Endothelial cell of umbilical vein (primary cell): Measurements from ENCODE around the gene MTREX. TPM values are rescaled to one million over a fixed set of nuclear protein-coding genes. Genes with fewer than 3 reads are reported as not detected.
"Not testable (repeated sequence)": the region's sequence is repeated elsewhere in the genome, so short reads cannot be mapped to it uniquely, and the experiment has no call there.

Experiments
- BruUV-seq: library from RNA; stranded (reverse); fragments of 400-500 nt; replicated peaks from 2 replicates; lab custom pipeline; 2021; lab: Mats Ljungman, UMichigan
- CTCF ChIA-PET: fragments of 300-600, 350-600 bp; sonication (Branson Sonifier 250); formaldehyde crosslinking; loops from one replicate; lab custom pipeline; 2021; ENCODE audit warnings: antibody characterized with exemption, inconsistent platforms; lab: Charles Lee
- POLR2A ChIA-PET: fragments of 300-600, 350-600 bp; sonication (Branson Sonifier 250); formaldehyde crosslinking; loops from one replicate; lab custom pipeline; 2021; ENCODE audit warnings: antibody characterized with exemption, inconsistent platforms; lab: Charles Lee
- DNase-seq: peaks from one replicate; pipeline ENCODE4 v3.0.0-alpha.2; 2011; ENCODE audit warnings: low read depth, low spot score
- FAIRE-seq: peaks from 2 replicates; lab custom pipeline; 2011; peaks lifted over from hg19 to GRCh38; lab: Jason Lieb, UNC
- H2AFZ ChIP-seq: 2 replicates; pipeline ENCODE4 v1.6.0; 2012; ENCODE audit warnings: low read depth, low read length, control low read depth, inconsistent platforms
- H3K27ac ChIP-seq: 2 replicates; pipeline ENCODE4 v1.5.1; 2011; ENCODE audit warnings: low read depth, mild to moderate bottlenecking, control low read depth, low read length, moderate library complexity; ENCODE audit not compliant: insufficient read depth
- H3K27me3 ChIP-seq, 2 experiments: 2 replicates each; pipeline versions ENCODE4 v1.6.0 to v1.6.1; 2011; ENCODE audit warnings: low read length in 2 of 2, mixed read lengths in 1 of 2; ENCODE audit not compliant: control insufficient read depth in 2 of 2, insufficient read depth in 2 of 2
- H3K36me3 ChIP-seq, 2 experiments: 2 replicates in 1 of 2; 3 replicates in 1 of 2; pipeline ENCODE4 v1.5.1; 2011; ENCODE audit warnings: low read length in 2 of 2, mild to moderate bottlenecking in 1 of 2, moderate library complexity in 1 of 2; ENCODE audit not compliant: control insufficient read depth in 2 of 2, insufficient read depth in 2 of 2; ENCODE audit errors: extremely low read depth in 1 of 2
- H3K4me1 ChIP-seq: 3 replicates; pipeline ENCODE4 v1.5.1; 2011; ENCODE audit warnings: mild to moderate bottlenecking, low read length; ENCODE audit not compliant: control insufficient read depth, insufficient read depth; ENCODE audit errors: extremely low read depth
- H3K4me2 ChIP-seq: 2 replicates; pipeline ENCODE4 v1.6.1; 2011; ENCODE audit warnings: low read length, control low read depth, mixed read lengths; ENCODE audit not compliant: insufficient read depth
- H3K4me3 ChIP-seq, 3 experiments: fragments of 200-600 bp in 1 of 3; sonication (generic), shearing (Covaris generic) in 1 of 3; replicated peaks in 1 of 3; 2 replicates each; pipeline ENCODE4 v1.5.1; 2011 to 2016; ENCODE audit warnings: control low read depth in 3 of 3, low read length in 3 of 3, mild to moderate bottlenecking in 2 of 3, inconsistent platforms in 1 of 3, low read depth in 1 of 3, moderate library complexity in 1 of 3; ENCODE audit not compliant: insufficient read depth in 1 of 3
- H3K79me2 ChIP-seq: 2 replicates; pipeline ENCODE4 v1.6.0; 2012; ENCODE audit warnings: low read length, inconsistent platforms; ENCODE audit not compliant: control insufficient read depth, insufficient read depth
- H3K9ac ChIP-seq: replicated peaks from 2 replicates; pipeline ENCODE3; 2011; ENCODE audit warnings: low read length, control low read depth; ENCODE audit not compliant: insufficient read depth; ENCODE audit errors: extremely low read depth
- H3K9me1 ChIP-seq: replicated peaks from 3 replicates; pipeline ENCODE4 v1.6.0; 2011; ENCODE audit warnings: mild to moderate bottlenecking, low read length; ENCODE audit not compliant: control insufficient read depth, insufficient read depth; ENCODE audit errors: extremely low read depth
- H3K9me3 ChIP-seq: replicated peaks from 2 replicates; pipeline ENCODE4 v1.5.1; 2012; ENCODE audit warnings: low read length, inconsistent platforms; ENCODE audit not compliant: control insufficient read depth, insufficient read depth
- H4K20me1 ChIP-seq: replicated peaks from 2 replicates; pipeline ENCODE3; 2011; ENCODE audit warnings: mild to moderate bottlenecking, low read length; ENCODE audit not compliant: control insufficient read depth, insufficient read depth; ENCODE audit errors: extremely low read depth
- EZH2 ChIP-seq: IDR thresholded peaks from 2 replicates; pipeline ENCODE4 v1.6.1; 2012; ENCODE audit warnings: borderline replicate concordance, low read depth, mild to moderate bottlenecking, moderate library complexity, low read length, inconsistent platforms; ENCODE audit not compliant: severe bottlenecking
- FOS ChIP-seq: IDR thresholded peaks from 2 replicates; pipeline ENCODE4 v1.6.1; 2011; ENCODE audit warnings: mild to moderate bottlenecking, low read length, moderate library complexity, borderline replicate concordance; ENCODE audit not compliant: insufficient read depth
- GATA2 ChIP-seq: IDR thresholded peaks from 2 replicates; pipeline ENCODE4 v1.7.0; 2011; ENCODE audit warnings: low read depth, mild to moderate bottlenecking, moderate library complexity, mixed read lengths, low read length; ENCODE audit not compliant: insufficient read length, insufficient read depth
- JUN ChIP-seq: IDR thresholded peaks from 2 replicates; pipeline ENCODE4 v1.6.1; 2011; ENCODE audit warnings: borderline replicate concordance, low read depth; ENCODE audit not compliant: insufficient read length, insufficient read depth
- MYC ChIP-seq: IDR thresholded peaks from one replicate; pipeline ENCODE4 v1.6.1; 2011; ENCODE audit warnings: mild to moderate bottlenecking, low read depth, low read length
- POLR2A ChIP-seq: IDR thresholded peaks from 2 replicates; pipeline ENCODE4 v1.6.1; 2012; ENCODE audit warnings: low read depth, mild to moderate bottlenecking, control low read depth, low read length
- POLR2AphosphoS5 ChIP-seq: IDR thresholded peaks from 2 replicates; pipeline ENCODE4 v1.6.1; 2012; ENCODE audit warnings: low read depth, mild to moderate bottlenecking, control low read depth, low read length, moderate library complexity; ENCODE audit not compliant: insufficient read depth
- dilution Hi-C: fragments of 300-500 bp; cut with MboI; formaldehyde crosslinking; loops from one replicate; pipeline ENCODE4 v1.15.0; 2019; ENCODE audit warnings: low sequenced_read_pairs; ENCODE audit not compliant: extremely low pct_ligation_motif_present
- intact Hi-C: fragments of 100-400 bp; cut with micrococcal nuclease; formaldehyde crosslinking; loops from one replicate; pipeline ENCODE4 v1.10.0; 2022
- polyA plus RNA-seq, 4 experiments: library from polyadenylated mRNA; depleted of rRNA in 3 of 4; stranded (reverse) in 3 of 4; unstranded in 1 of 4; fragments of >200 nt; gene quantifications; 2 replicates each; pipeline versions ENCODE4 v1.2.1 to v1.2.3, GENCODE V29; 2011 to 2012; ENCODE audit warnings: missing spikeins in 1 of 4
- total RNA-seq: library from RNA; stranded (reverse); gene quantifications from 2 replicates; pipeline ENCODE4 v1.2.3, GENCODE V29; 2021
- TF ChIP-seq, protein P1 (sequence below), 2 donors: IDR thresholded peaks; 1 replicate in 1 of 2; 2 replicates in 1 of 2; pipeline ENCODE4 v1.5.1; 2011; ENCODE audit warnings: low read length in 2 of 2, mild to moderate bottlenecking in 2 of 2, moderate library complexity in 2 of 2, control low read depth in 1 of 2, inconsistent platforms in 1 of 2, low read depth in 1 of 2; ENCODE audit not compliant: insufficient read depth in 1 of 2; ENCODE audit errors: extremely low read depth in 1 of 2
- TF ChIP-seq, protein P2 (sequence below): IDR thresholded peaks from 2 replicates; pipeline ENCODE4 v1.6.1; 2011; ENCODE audit not compliant: insufficient read depth, insufficient read length

MTREX gene
- total and polyA plus RNA-seq, 2 donors (not counting 3 experiments of a cell fraction or from before 2014, with no cell fraction given), result 9.8 to 76.3 TPM

DNA sequence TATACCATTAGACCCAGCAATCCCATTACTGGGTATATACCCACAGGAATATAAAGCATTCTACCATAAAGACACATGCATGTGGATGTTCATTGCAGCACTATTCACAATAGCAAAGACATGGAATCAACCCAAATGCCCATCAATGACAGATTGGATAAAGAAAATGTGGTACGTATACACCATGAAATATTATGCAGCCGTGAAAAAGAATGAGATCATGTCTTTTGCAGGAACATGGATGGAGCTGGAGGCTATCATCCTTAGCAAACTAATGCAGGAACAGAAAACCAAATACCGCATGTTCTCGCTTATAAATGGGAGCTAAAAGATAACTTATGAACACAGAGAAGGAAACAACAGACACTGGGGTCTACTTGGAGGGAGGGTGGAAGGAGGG, 10.4 kb downstream of the MTREX start:
- H2AFZ ChIP-seq, H3K4me1 ChIP-seq, H3K9ac ChIP-seq, H3K9me3 ChIP-seq, H3K36me3 ChIP-seq, intact Hi-C loops, H3K9me1 ChIP-seq, H3K4me2 ChIP-seq, H3K27ac ChIP-seq, FAIRE-seq, H3K4me3 ChIP-seq, dilution Hi-C loops, DNase-seq, H4K20me1 ChIP-seq, H3K27me3 ChIP-seq, POLR2A ChIA-PET, BruUV-seq, CTCF ChIA-PET: not testable (repeated sequence)
- peaks cover 91% of the 10 kb centered on the region for H3K79me2 ChIP-seq

DNA sequence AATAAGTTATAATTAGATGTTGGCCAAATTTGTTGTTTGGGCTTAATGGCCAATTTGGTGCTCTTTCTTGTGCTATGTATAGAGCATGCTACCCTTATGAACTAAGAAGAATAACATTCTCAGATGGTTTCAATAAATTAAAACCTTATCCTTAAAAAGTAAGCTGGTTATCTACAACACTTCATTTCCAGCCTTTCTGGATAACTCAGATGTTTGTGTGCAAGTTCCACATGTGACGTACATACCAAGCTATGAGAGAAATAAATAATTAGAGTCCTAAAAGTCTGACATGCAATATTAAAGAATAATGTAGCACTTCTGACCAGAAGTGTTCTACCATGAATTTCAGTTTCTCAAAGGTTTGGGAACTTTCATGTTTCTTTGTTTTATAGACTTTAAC, 11.7 kb downstream of the MTREX start:
- FAIRE-seq (no peak), DNase-seq (no peak)
- dilution Hi-C loops, result no loop called here
- BruUV-seq, result no TSS peak
- no peaks in the 10 kb centered on the region for H3K4me1 ChIP-seq
- H3K36me3 ChIP-seq, result peaks cover 0 to 2% of the 10 kb centered on the region in 2 experiments
- H4K20me1 ChIP-seq, result no peaks in the 10 kb centered on the region
- peaks cover 78% of the 10 kb centered on the region for H3K79me2 ChIP-seq
- no peaks in the 10 kb centered on the region for H3K27me3 ChIP-seq
- H3K4me2 ChIP-seq, result no peak overlapping the region
- no peak overlapping the region for H3K9ac ChIP-seq
- no peaks in the 10 kb centered on the region for H3K9me3 ChIP-seq
- no peak overlapping the region for H3K27ac ChIP-seq
- TF ChIP-seq EZH2 (no peak), MYC (no peak), GATA2 (no peak), JUN (no peak), POLR2A (no peak), FOS (no peak), POLR2AphosphoS5 (no peak)
- TF ChIP-seq, protein P1, sequence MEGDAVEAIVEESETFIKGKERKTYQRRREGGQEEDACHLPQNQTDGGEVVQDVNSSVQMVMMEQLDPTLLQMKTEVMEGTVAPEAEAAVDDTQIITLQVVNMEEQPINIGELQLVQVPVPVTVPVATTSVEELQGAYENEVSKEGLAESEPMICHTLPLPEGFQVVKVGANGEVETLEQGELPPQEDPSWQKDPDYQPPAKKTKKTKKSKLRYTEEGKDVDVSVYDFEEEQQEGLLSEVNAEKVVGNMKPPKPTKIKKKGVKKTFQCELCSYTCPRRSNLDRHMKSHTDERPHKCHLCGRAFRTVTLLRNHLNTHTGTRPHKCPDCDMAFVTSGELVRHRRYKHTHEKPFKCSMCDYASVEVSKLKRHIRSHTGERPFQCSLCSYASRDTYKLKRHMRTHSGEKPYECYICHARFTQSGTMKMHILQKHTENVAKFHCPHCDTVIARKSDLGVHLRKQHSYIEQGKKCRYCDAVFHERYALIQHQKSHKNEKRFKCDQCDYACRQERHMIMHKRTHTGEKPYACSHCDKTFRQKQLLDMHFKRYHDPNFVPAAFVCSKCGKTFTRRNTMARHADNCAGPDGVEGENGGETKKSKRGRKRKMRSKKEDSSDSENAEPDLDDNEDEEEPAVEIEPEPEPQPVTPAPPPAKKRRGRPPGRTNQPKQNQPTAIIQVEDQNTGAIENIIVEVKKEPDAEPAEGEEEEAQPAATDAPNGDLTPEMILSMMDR (IDR thresholded peaks at IDR 0.05; ENCODE audit: extremely low read depth in 1 of 2, insufficient read depth in 1 of 2, low read depth in 1 of 2, low read length in 2 of 2), result no peak
- TF ChIP-seq, protein P2, sequence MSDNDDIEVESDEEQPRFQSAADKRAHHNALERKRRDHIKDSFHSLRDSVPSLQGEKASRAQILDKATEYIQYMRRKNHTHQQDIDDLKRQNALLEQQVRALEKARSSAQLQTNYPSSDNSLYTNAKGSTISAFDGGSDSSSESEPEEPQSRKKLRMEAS, result no peak
- intact Hi-C loops, result no loop called here
- H3K4me3 ChIP-seq, result no peak overlapping the region
- ChIA-PET POLR2A (no interaction called here), CTCF (interaction anchor here (1.2 to 1.4 kb wide), 2 partner anchors 10 to 12 kb away, joined by 4 to 5 read pairs; partner anchors contain the start of genes DHX29 and MTREX)
- no peak overlapping the region for H2AFZ ChIP-seq
- H3K9me1 ChIP-seq, result no peaks in the 10 kb centered on the region
